GM12801 (cell line): ENCODE data around the gene TPT1.

Source experiments
- CTCF ChIP-seq: IDR thresholded peaks from one replicate; pipeline ENCODE4 v1.5.1; 2011; ENCODE audit warnings: control low read depth; ENCODE audit not compliant: insufficient read length; ENCODE audit errors: extremely low read depth

The TPT1 gene

GRCh38 chr13:45297456-45298205 lies 43.4 kb downstream of the TPT1 start:
- no peak for TF ChIP-seq CTCF

- TF ChIP-seq CTCF, result no peak
Measured at GRCh38 chr13:45296259-45296658, 44.7 kb downstream of the TPT1 start.

- no peak for TF ChIP-seq CTCF
Measured at GRCh38 chr13:45295536-45295935, 45.4 kb downstream of the TPT1 start.

- TF ChIP-seq CTCF, result no peak
Measured at GRCh38 chr13:45292176-45292575, 48.8 kb downstream of the TPT1 start.

- TF ChIP-seq CTCF, result no peak
Measured at GRCh38 chr13:45289936-45290563, 50.9 kb downstream of the TPT1 start.
